ENCODE data around the gene SPINK6.

The SPINK6 gene

DNA sequence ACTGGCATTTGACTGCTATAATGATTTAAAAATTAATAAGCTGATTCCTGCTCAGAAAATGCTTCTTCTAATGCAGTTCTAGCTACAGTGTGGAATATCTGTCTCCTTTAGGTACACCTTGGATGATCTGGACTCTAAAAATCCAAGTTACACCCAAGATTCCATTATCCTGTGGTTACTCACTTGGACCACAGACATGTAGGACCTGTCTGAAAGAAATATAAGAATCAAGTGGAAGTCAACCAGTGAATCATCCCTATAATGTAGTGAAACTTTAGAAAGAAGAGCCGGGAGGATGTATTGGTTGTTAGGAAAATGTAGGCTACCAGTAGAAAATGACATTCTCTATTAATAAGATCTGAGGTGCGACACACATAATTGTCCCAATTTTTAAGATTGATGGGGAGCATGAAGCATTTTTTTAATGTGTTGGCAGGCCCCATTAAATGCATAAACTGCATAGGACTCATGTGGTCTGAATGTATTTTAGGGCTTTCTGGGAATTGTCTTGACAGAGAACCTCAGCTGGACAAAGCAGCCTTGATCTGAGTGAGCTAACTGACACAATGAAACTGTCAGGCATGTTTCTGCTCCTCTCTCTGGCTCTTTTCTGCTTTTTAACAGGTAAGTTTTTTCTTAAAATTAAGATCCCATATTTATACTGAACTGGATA is at the start of gene SPINK6:
TSS of gene SPINK6 (plus strand) at position 512 of the 673 bp plus-strand sequence. CDS start at position 567, 55 bp downstream.
- no peak within 1 kb of the TSS for H3K27ac ChIP-seq
- TF ChIP-seq ZFX (IDR thresholded peaks at IDR 0.05), result no peak
- TF ChIP-seq, protein P1, sequence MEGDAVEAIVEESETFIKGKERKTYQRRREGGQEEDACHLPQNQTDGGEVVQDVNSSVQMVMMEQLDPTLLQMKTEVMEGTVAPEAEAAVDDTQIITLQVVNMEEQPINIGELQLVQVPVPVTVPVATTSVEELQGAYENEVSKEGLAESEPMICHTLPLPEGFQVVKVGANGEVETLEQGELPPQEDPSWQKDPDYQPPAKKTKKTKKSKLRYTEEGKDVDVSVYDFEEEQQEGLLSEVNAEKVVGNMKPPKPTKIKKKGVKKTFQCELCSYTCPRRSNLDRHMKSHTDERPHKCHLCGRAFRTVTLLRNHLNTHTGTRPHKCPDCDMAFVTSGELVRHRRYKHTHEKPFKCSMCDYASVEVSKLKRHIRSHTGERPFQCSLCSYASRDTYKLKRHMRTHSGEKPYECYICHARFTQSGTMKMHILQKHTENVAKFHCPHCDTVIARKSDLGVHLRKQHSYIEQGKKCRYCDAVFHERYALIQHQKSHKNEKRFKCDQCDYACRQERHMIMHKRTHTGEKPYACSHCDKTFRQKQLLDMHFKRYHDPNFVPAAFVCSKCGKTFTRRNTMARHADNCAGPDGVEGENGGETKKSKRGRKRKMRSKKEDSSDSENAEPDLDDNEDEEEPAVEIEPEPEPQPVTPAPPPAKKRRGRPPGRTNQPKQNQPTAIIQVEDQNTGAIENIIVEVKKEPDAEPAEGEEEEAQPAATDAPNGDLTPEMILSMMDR (conservative IDR thresholded peaks at IDR 0.05), result no peak

DNA sequence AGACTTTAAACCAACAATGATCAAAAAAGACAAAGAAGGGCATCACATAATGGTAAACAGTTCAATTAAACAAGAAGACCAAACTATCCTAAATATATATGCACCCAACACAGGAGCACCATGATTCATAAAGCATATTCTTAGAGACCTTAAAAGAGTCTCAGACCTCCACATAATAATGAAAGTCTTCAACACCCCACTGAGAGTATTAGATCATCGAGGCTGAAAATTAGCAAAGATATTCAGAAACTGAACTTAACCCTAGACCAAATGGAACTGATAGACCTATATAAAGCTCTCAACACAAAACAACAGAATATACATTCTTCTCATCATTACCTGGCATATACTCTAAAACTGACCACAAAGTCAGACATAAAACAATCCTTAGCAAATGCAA is 46.2 kb upstream of the SPINK6 start:
- TF ChIP-seq, protein P1 (conservative IDR thresholded peaks at IDR 0.05), result no peak
- TF ChIP-seq ZFX (IDR thresholded peaks at IDR 0.05), result no peak
- no peak overlapping the region for H3K27ac ChIP-seq

- TF ChIP-seq ZFX (IDR thresholded peaks at IDR 0.05), result no peak
- TF ChIP-seq, protein P1 (conservative IDR thresholded peaks at IDR 0.05), result no peak
- no peak overlapping the region for H3K27ac ChIP-seq
These were observed 40.8 kb upstream of the SPINK6 start for GRCh38 chr5:148162038-148162437.

GRCh38 chr5:148163345-148163744 is 39.5 kb upstream of the SPINK6 start:
- no peak overlapping the region for H3K27ac ChIP-seq
- no peak for TF ChIP-seq ZFX (IDR thresholded peaks at IDR 0.05)
- TF ChIP-seq, protein P1 (conservative IDR thresholded peaks at IDR 0.05), result no peak

GRCh38 chr5:148166550-148167283 is 36.1 kb upstream of the SPINK6 start:
- H3K27ac ChIP-seq, result no peak overlapping the region
- TF ChIP-seq, protein P1 (conservative IDR thresholded peaks at IDR 0.05), result no peak; the same call in 1 of the 2 replicates
- TF ChIP-seq ZFX (IDR thresholded peaks at IDR 0.05), result no peak

DNA sequence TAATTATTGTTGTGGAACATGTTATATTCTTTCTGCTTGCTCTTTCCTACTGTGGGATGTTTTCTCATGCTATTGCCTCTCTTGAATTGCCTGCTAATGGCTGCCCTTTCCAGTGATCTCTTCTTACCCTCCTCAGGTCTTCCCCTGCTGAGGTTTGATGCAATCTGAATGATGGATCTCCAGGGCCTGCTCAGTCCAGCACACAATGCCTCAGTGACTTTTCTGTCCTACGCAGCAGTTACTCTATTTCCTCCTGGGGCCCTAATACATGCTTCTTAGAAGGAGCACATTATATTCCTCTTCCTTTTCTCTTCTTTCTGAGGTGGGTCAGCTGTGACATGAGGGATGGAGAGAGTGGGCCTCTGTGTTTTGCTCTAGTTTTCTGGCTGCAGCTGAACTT is 34.6 kb upstream of the SPINK6 start, which contains the start of gene SPINK14:
TSS of gene SPINK14 (plus strand) at position 301 of the 400 bp plus-strand sequence. CDS start 1,187 bp downstream, outside the sequence.
- TF ChIP-seq, protein P1 (conservative IDR thresholded peaks at IDR 0.05), result no peak
- TF ChIP-seq ZFX (IDR thresholded peaks at IDR 0.05), result no peak
- peak within 1 kb of the TSS; percentile 7; the same call in 1 of the 2 replicates for H3K27ac ChIP-seq

GRCh38 chr5:148172377-148172776 is 30.5 kb upstream of the SPINK6 start:
- TF ChIP-seq ZFX (IDR thresholded peaks at IDR 0.05), result no peak
- TF ChIP-seq, protein P1 (conservative IDR thresholded peaks at IDR 0.05), result no peak
- H3K27ac ChIP-seq, result no peak overlapping the region

Data from C4-2B (cell line).